Smooth muscle cell (in vitro differentiated cells): ENCODE measurements around the gene DDR2. TPM values are rescaled to one million over a fixed set of nuclear protein-coding genes. Genes with fewer than 3 reads are reported as not detected.
A peak's percentile ranks its signal among the peaks of the same experiment; 100 is the strongest.
"Not testable (repeated sequence)": the region's sequence is repeated elsewhere in the genome, so short reads cannot be mapped to it uniquely, and the experiment has no call there.

Experiments
- DNase-seq: peaks from one replicate; lab custom pipeline; 2025; ENCODE audit not compliant: unreplicated experiment; lab: John Stamatoyannopoulos, UW
- H2AFZ ChIP-seq: fragments of 200-600 bp; sonication (generic); 2 replicates; pipeline ENCODE4 v1.6.0; 2016; ENCODE audit warnings: antibody characterized with exemption, low read depth, mild to moderate bottlenecking
- H3F3A ChIP-seq: fragments of 200-600 bp; sonication (generic); 2 replicates; pipeline ENCODE4 v1.6.0; 2017; ENCODE audit warnings: antibody characterized with exemption, low read depth
- H3K27ac ChIP-seq: fragments of 200-600 bp; sonication (generic); 2 replicates; pipeline ENCODE4 v1.5.1; 2016; ENCODE audit warnings: low read depth, mild to moderate bottlenecking
- H3K27me3 ChIP-seq: fragments of 200-600 bp; sonication (generic); 2 replicates; pipeline ENCODE4 v1.6.1; 2016; ENCODE audit warnings: low read depth, mild to moderate bottlenecking
- H3K36me3 ChIP-seq: fragments of 200-600 bp; sonication (generic); 2 replicates; pipeline ENCODE4 v1.5.1; 2016; ENCODE audit warnings: low read depth
- H3K4me1 ChIP-seq: fragments of 200-600 bp; sonication (generic); 2 replicates; pipeline ENCODE4 v1.5.1; 2016; ENCODE audit warnings: low read depth
- H3K4me2 ChIP-seq: fragments of 200-600 bp; sonication (generic); 2 replicates; pipeline ENCODE4 v1.6.0; 2016; ENCODE audit warnings: mild to moderate bottlenecking
- H3K4me3 ChIP-seq: fragments of 200-600 bp; sonication (generic); 2 replicates; pipeline ENCODE4 v1.5.1; 2016; ENCODE audit warnings: mild to moderate bottlenecking
- H3K79me2 ChIP-seq: fragments of 200-600 bp; sonication (generic); 2 replicates; pipeline ENCODE4 v1.6.0; 2016; ENCODE audit warnings: low read depth, mild to moderate bottlenecking
- H3K9ac ChIP-seq: fragments of 200-600 bp; sonication (generic); 2 replicates; pipeline ENCODE4 v1.6.0; 2016; ENCODE audit warnings: low read depth
- H3K9me3 ChIP-seq: fragments of 200-600 bp; sonication (generic); replicated peaks from 2 replicates; pipeline ENCODE4 v1.5.1; 2016; ENCODE audit warnings: low read depth
- H4K20me1 ChIP-seq: fragments of 200-600 bp; sonication (generic); 2 replicates; pipeline ENCODE4 v1.6.0; 2016; ENCODE audit warnings: low read depth
- WGBS: methylation state at CpG from one replicate; pipeline ENCODE4 v1.1.7; 2016; ENCODE audit warnings: low lambda C conversion rate; 5-methylcytosine and 5-hydroxymethylcytosine counted together
- polyA plus RNA-seq: library from polyadenylated mRNA; unstranded; fragments of >200 nt; fragmentation: Nextera tagmentation; extraction: Ambion mirVana; gene quantifications from 2 replicates; pipeline ENCODE4 v1.2.1, GENCODE V29; 2016
- total RNA-seq: library from RNA; depleted of rRNA; stranded (reverse); fragments of >200 nt; gene quantifications from 2 replicates; pipeline ENCODE4 v1.2.3, GENCODE V29; 2014
- TF ChIP-seq, protein P1 (sequence below): fragments of 200-600 bp; sonication (generic); IDR thresholded peaks from 2 replicates; pipeline ENCODE4 v1.5.1; 2017; ENCODE audit warnings: borderline replicate concordance, mild to moderate bottlenecking, antibody characterized with exemption; ENCODE audit not compliant: insufficient read depth, poor library complexity, severe bottlenecking

Gene DDR2
- total RNA-seq (24.5 and 26.5 TPM in 2 replicates), polyA plus RNA-seq (8.1 and 13.3 TPM in 2 replicates)

GRCh38 chr1:162632217-162632666 is at the start of gene DDR2:
DDR2 (plus strand) TSS chr1:162632464; CDS start chr1:162719064, 86,600 bp downstream.
- H3K79me2 ChIP-seq = peaks cover 39% of the 10 kb centered on the region
- H3K36me3 ChIP-seq = no peaks in the 10 kb centered on the region
- peak within 1 kb of the TSS; percentile 62 for H3K4me3 ChIP-seq
- peak within 1 kb of the TSS; percentile 90 for H3K4me2 ChIP-seq
- no peak for DNase-seq
- peak within 1 kb of the TSS; percentile 86 for H3K9ac ChIP-seq
- peaks cover 24% of the 10 kb centered on the region for H3K4me1 ChIP-seq
- H4K20me1 ChIP-seq = peaks cover 3% of the 10 kb centered on the region
- WGBS = 24% methylated on average over 4 of the region's 4 CpGs
- H3F3A ChIP-seq = peaks cover 21% of the 10 kb centered on the region
- H2AFZ ChIP-seq = peak within 1 kb of the TSS; percentile 34
- H3K9me3 ChIP-seq = no peaks in the 10 kb centered on the region
- TF ChIP-seq, protein P1, sequence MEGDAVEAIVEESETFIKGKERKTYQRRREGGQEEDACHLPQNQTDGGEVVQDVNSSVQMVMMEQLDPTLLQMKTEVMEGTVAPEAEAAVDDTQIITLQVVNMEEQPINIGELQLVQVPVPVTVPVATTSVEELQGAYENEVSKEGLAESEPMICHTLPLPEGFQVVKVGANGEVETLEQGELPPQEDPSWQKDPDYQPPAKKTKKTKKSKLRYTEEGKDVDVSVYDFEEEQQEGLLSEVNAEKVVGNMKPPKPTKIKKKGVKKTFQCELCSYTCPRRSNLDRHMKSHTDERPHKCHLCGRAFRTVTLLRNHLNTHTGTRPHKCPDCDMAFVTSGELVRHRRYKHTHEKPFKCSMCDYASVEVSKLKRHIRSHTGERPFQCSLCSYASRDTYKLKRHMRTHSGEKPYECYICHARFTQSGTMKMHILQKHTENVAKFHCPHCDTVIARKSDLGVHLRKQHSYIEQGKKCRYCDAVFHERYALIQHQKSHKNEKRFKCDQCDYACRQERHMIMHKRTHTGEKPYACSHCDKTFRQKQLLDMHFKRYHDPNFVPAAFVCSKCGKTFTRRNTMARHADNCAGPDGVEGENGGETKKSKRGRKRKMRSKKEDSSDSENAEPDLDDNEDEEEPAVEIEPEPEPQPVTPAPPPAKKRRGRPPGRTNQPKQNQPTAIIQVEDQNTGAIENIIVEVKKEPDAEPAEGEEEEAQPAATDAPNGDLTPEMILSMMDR = no peak
- H3K27ac ChIP-seq = peak within 1 kb of the TSS; percentile 94
- H3K27me3 ChIP-seq = no peaks in the 10 kb centered on the region

DNA sequence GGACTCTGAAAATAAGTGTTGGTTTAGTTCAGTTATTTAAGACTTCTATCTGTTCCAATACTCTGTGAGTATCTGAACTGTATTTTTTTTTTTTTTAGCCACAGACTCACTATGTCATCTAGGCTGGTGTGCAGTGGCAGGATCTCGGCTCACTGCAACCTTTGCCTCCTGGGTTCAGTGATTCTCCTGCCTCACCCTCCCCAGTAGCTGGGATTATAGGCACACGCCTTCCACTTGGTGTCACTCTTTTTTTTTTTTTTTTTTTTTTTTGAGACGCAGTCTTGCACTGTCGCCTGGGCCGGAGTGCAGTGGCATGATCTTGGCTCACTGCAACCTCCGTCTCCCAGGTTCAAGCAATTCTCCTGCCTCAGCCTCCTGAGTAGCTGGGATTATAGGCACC is 49.4 kb upstream of the DDR2 start:
- H3K9me3 ChIP-seq, H3K4me2 ChIP-seq, H2AFZ ChIP-seq, H3F3A ChIP-seq, H3K27ac ChIP-seq, DNase-seq, H3K9ac ChIP-seq, H3K4me3 ChIP-seq, H3K79me2 ChIP-seq, H3K27me3 ChIP-seq, H3K4me1 ChIP-seq: not testable (repeated sequence)
- H4K20me1 ChIP-seq = peaks cover 57% of the 10 kb centered on the region
- peaks cover 35% of the 10 kb centered on the region for H3K36me3 ChIP-seq
- 86% methylated on average over 5 of the region's 6 CpGs for WGBS

GRCh38 chr1:162585101-162585500 is 47.2 kb upstream of the DDR2 start:
- not testable (repeated sequence) for H3K9ac ChIP-seq, H3K9me3 ChIP-seq, H3K79me2 ChIP-seq, H3K4me2 ChIP-seq, H3K27ac ChIP-seq, H2AFZ ChIP-seq, H3K4me3 ChIP-seq, H3F3A ChIP-seq, H3K27me3 ChIP-seq, DNase-seq, H3K4me1 ChIP-seq
- peaks cover 53% of the 10 kb centered on the region for H4K20me1 ChIP-seq
- 100% methylated on average over 4 of the region's 4 CpGs for WGBS
- H3K36me3 ChIP-seq = peaks cover 35% of the 10 kb centered on the region

DNA sequence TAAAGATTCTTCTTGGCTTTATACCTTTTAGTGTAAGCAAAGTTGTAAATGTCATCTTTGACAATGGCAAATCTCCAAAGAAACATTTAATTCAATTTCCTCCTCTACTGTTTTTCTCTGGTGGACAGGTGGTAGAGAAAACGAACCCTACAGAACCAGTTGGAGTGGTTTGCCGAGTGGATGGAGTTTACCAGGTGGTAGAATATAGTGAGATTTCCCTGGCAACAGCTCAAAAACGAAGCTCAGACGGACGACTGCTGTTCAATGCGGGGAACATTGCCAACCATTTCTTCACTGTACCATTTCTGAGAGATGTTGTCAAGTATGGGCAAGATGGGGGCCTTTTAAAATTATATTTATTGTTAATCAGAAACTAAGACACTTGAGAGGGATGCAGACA is 44.9 kb upstream of the DDR2 start:
- no peak overlapping the region for H3K4me2 ChIP-seq
- H3F3A ChIP-seq = no peaks in the 10 kb centered on the region
- no peaks in the 10 kb centered on the region for H3K4me1 ChIP-seq
- DNase-seq = no peak
- H2AFZ ChIP-seq = no peak overlapping the region
- no peaks in the 10 kb centered on the region for H3K79me2 ChIP-seq
- H3K36me3 ChIP-seq = peaks cover 22% of the 10 kb centered on the region
- no peak overlapping the region for H3K27ac ChIP-seq
- no peaks in the 10 kb centered on the region for H3K9me3 ChIP-seq
- H3K9ac ChIP-seq = no peak overlapping the region
- H4K20me1 ChIP-seq = peaks cover 43% of the 10 kb centered on the region
- 91% methylated on average over 6 of the region's 6 CpGs for WGBS
- TF ChIP-seq, protein P1 = no peak
- no peaks in the 10 kb centered on the region for H3K27me3 ChIP-seq
- no peak overlapping the region for H3K4me3 ChIP-seq
